ENCODE data around the gene MYLK. TPM values are rescaled to one million over a fixed set of nuclear protein-coding genes. Genes with fewer than 3 reads are reported as not detected.

MYLK gene
- total and polyA plus RNA-seq, 2 of the 4 experiments (the other 2 are of a cell fraction): 299 to 484 TPM

GRCh38 chr3:123733805-123734526, 150.2 kb downstream of the MYLK start:
- H2AK9ac ChIP-seq (replicated peaks; ENCODE audit: low read depth, low read length, poor library complexity): peak overlapping the region; percentile 90
- peak; percentile 95 for DNase-seq
- peak overlapping the region; percentile 97 for H3K27ac ChIP-seq (ENCODE audit: insufficient read depth, low read length)
- H2BK5ac ChIP-seq (ENCODE audit: low read depth, low read length, poor library complexity, severe bottlenecking): peak overlapping the region; percentile 99
- CTCF ChIA-PET: interaction anchor here (0.9 to 2.7 kb wide), 2 partner anchors 10 to 213 kb away, joined by 3 to 9 read pairs; no protein-coding TSS in a partner anchor
- peak overlapping the region; percentile 99 for H2BK20ac ChIP-seq (ENCODE audit: low read depth, low read length)
- peak overlapping the region; percentile 99 for H2BK120ac ChIP-seq (ENCODE audit: low read depth, low read length)
- peaks cover 31% of the 10 kb centered on the region for H3K4me1 ChIP-seq (ENCODE audit: control insufficient read depth, insufficient read depth, low read length)
- peaks cover 60% of the 10 kb centered on the region for H3K36me3 ChIP-seq (ENCODE audit: control insufficient read depth, insufficient read depth, low read length)
- dilution Hi-C loops (cut with HindIII; ENCODE audit: low sequenced_read_pairs, unreplicated experiment) (no loop called here), in situ Hi-C loops (cut with MboI; ENCODE audit: low sequenced_read_pairs) (no loop called here), intact Hi-C loops (cut with micrococcal nuclease) (no loop called here)
- peak overlapping the region; percentile 92 to 98 for H4K8ac ChIP-seq (ENCODE audit: low read depth in 2 of 2, low read length in 2 of 2)
- peak; percentile 72 for ATAC-seq (ENCODE audit: low read depth)
- peak overlapping the region; percentile 99; the same call in 2 of the 3 replicates for H2BK15ac ChIP-seq (ENCODE audit: low read depth, low read length)
- H3K9ac ChIP-seq (ENCODE audit: low read depth, low read length): peak overlapping the region; percentile 72
- H4K20me1 ChIP-seq (ENCODE audit: insufficient read depth, low read length): no peaks in the 10 kb centered on the region
- H3K18ac ChIP-seq (ENCODE audit: low read depth, low read length): peak overlapping the region; percentile 98
- peak overlapping the region; percentile 5 for H2AFZ ChIP-seq (replicated peaks; ENCODE audit: low read length, poor library complexity)
- peak overlapping the region; percentile 100 for H4K91ac ChIP-seq (ENCODE audit: insufficient read depth, low read depth, low read length)
- no peaks in the 10 kb centered on the region for H3K27me3 ChIP-seq (ENCODE audit: control insufficient read depth, insufficient read depth, low read length)
- peak overlapping the region; percentile 100 for H2AK5ac ChIP-seq (ENCODE audit: low read depth, low read length)
- H3K56ac ChIP-seq (ENCODE audit: extremely low read depth, insufficient read depth, low read length): peak overlapping the region; percentile 98
- H3K23ac ChIP-seq (ENCODE audit: low read depth, low read length): peak overlapping the region; percentile 96
- 34% methylated on average over 4 of the region's 13 CpGs; no CpG with 5 or more reads in 1 of the 2 experiments for WGBS, 2 experiments (ENCODE audit: extremely low coverage in 2 of 2, insufficient read length in 1 of 2)
- H3K4me2 ChIP-seq (ENCODE audit: low read depth, low read length): no peak overlapping the region
- peak overlapping the region; percentile 97 for H3K14ac ChIP-seq (replicated peaks; ENCODE audit: low read depth, low read length)
- POLR2A ChIA-PET (ENCODE audit: unreplicated experiment): interaction anchor here (0.6 kb wide), 2 partner anchors 24 to 193 kb away, joined by 6 read pairs; no protein-coding TSS in a partner anchor
- no peak overlapping the region for H3K4me3 ChIP-seq (ENCODE audit: insufficient read depth, low read depth, low read length)
- BruUV-seq (replicated peaks): TSS peak; percentile 84
- H3K79me1 ChIP-seq (ENCODE audit: low read depth in 1 of 2, low read length in 2 of 2): peaks cover 33 to 74% of the 10 kb centered on the region in 2 experiments
- peak overlapping the region; percentile 97 for H4K5ac ChIP-seq (ENCODE audit: low read depth, low read length)
- H3K9me3 ChIP-seq (ENCODE audit: control insufficient read depth, insufficient read depth, low read length): no peaks in the 10 kb centered on the region
- peaks cover 36% of the 10 kb centered on the region for H3K9me1 ChIP-seq (ENCODE audit: insufficient read depth, low read length)
- peak overlapping the region; percentile 100 for H3K4ac ChIP-seq (ENCODE audit: low read depth, low read length)
- no peak for TF ChIP-seq RAD21 (IDR thresholded peaks at IDR 0.05; ENCODE audit: low read length)
- peak; percentile 69; the same call in 1 of the 2 replicates for TF ChIP-seq FOS (IDR thresholded peaks at IDR 0.05; ENCODE audit: low read depth, low read length)
- TF ChIP-seq CTCF (conservative IDR thresholded peaks at IDR 0.05; ENCODE audit: low read depth, low read length): no peak
- TF ChIP-seq CEBPB (IDR thresholded peaks at IDR 0.05; ENCODE audit: low read depth, low read length): peak; percentile 36; the same call in 1 of the 2 replicates
- TF ChIP-seq BHLHE40 (IDR thresholded peaks at IDR 0.05; ENCODE audit: low read depth, low read length): peak; percentile 61; the same call in 1 of the 2 replicates
- TF ChIP-seq RFX5 (IDR thresholded peaks at IDR 0.05; ENCODE audit: low read depth, low read length): no peak
- TF ChIP-seq RCOR1 (IDR thresholded peaks at IDR 0.05; ENCODE audit: insufficient replicate concordance, low read length): peak; percentile 31
- no peak for TF ChIP-seq ELK1 (IDR thresholded peaks at IDR 0.05; ENCODE audit: borderline replicate concordance, low read depth, low read length)
- no peak for TF ChIP-seq MXI1 (IDR thresholded peaks at IDR 0.05; ENCODE audit: borderline replicate concordance, low read depth, low read length)
- TF ChIP-seq MAFK (IDR thresholded peaks at IDR 0.05; ENCODE audit: low read depth, low read length): no peak
- TF ChIP-seq NFE2L2 (IDR thresholded peaks at IDR 0.05; ENCODE audit: low read depth, low read length): 0 out of 2 replicates have a peak, but pooled peaks have one; percentile 8
- no peak for TF ChIP-seq CHD1 (IDR thresholded peaks at IDR 0.05; ENCODE audit: low read depth, low read length)
- no peak for TF ChIP-seq USF2 (IDR thresholded peaks at IDR 0.05; ENCODE audit: low read depth, low read length)

Measured in IMR-90 (cell line).